HepG2 (cell line): Measurements from ENCODE around the gene MARCHF6. TPM values are rescaled to one million over a fixed set of nuclear protein-coding genes. Genes with fewer than 3 reads are reported as not detected.

ENCODE experiments used
- ATAC-seq: fragments of 200-7000 bp; cut with Tn5 transposase; 3 replicates; pipeline ENCODE4 v1.9.1; 2020; ENCODE audit warnings: mild to moderate bottlenecking, moderate library complexity
- BruUV-seq: library from RNA; stranded (reverse); fragments of 400-500 nt; replicated peaks from 2 replicates; lab custom pipeline; 2021; lab: Mats Ljungman, UMichigan
- CTCF ChIA-PET: fragments of 300-600 bp; formaldehyde crosslinking; extraction: SDS; loops from one replicate; lab custom pipeline; 2021; ENCODE audit warnings: low total read pairs, inconsistent platforms, low intra/inter-chr PET ratio; lab: Yijun Ruan, JAX
- POLR2A ChIA-PET: fragments of 350-600 bp; sonication (Branson Sonifier 250); formaldehyde crosslinking; loops from one replicate; lab custom pipeline; 2020; ENCODE audit warnings: antibody characterized with exemption, inconsistent platforms; lab: Yijun Ruan, JAX
- DNase-seq: peaks from one replicate; pipeline ENCODE4 v3.0.0-alpha.2; 2015; ENCODE audit warnings: low spot score
- FAIRE-seq: peaks from 3 replicates; lab custom pipeline; 2011; peaks lifted over from hg19 to GRCh38; lab: Jason Lieb, UNC
- H2AFZ ChIP-seq: one replicate; pipeline ENCODE4 v1.6.1; 2011; ENCODE audit warnings: low read length, inconsistent platforms
- H3K27ac ChIP-seq: fragments of 300-600 bp; 3 replicates; pipeline ENCODE4 v1.8.0; 2011; ENCODE audit warnings: mixed run types, mild to moderate bottlenecking, mixed read lengths, low read length, inconsistent platforms; ENCODE audit not compliant: insufficient read depth; ENCODE audit errors: extremely low read length
- H3K27me3 ChIP-seq, 2 experiments: fragments of 200-600 bp in 1 of 2; 2 replicates in 1 of 2; 3 replicates in 1 of 2; pipeline versions ENCODE4 v1.6.0 to v1.8.0; 2011; ENCODE audit warnings: low read length in 2 of 2, mild to moderate bottlenecking in 2 of 2, moderate library complexity in 2 of 2, inconsistent platforms in 1 of 2; ENCODE audit not compliant: insufficient read depth in 2 of 2, control insufficient read depth in 1 of 2
- H3K36me3 ChIP-seq, 2 experiments: fragments of 200-600 bp in 1 of 2; replicated peaks in 1 of 2; 2 replicates in 1 of 2; 3 replicates in 1 of 2; pipeline versions ENCODE4 v1.5.1 to v1.8.0; 2011; ENCODE audit warnings: low read length in 2 of 2, inconsistent platforms in 1 of 2; ENCODE audit not compliant: insufficient read depth in 2 of 2, control insufficient read depth in 1 of 2
- H3K4me1 ChIP-seq: 2 replicates; pipeline ENCODE4 v1.5.1; 2012; ENCODE audit warnings: low read length, inconsistent platforms; ENCODE audit not compliant: insufficient read depth
- H3K4me2 ChIP-seq: 2 replicates; pipeline ENCODE4 v1.6.0; 2011; ENCODE audit warnings: low read depth, low read length, inconsistent platforms
- H3K4me3 ChIP-seq, 3 experiments: fragments of 200-600 bp in 1 of 3; sonication (generic), shearing (Covaris generic) in 1 of 3; replicated peaks in 1 of 3; 2 replicates each; pipeline ENCODE4 v1.5.1; 2011 to 2016; ENCODE audit warnings: low read length in 3 of 3, inconsistent platforms in 2 of 3, low read depth in 2 of 3, mild to moderate bottlenecking in 2 of 3, control low read depth in 1 of 3, mixed read lengths in 1 of 3; ENCODE audit not compliant: insufficient read depth in 1 of 3
- H3K79me2 ChIP-seq: one replicate; pipeline ENCODE4 v1.6.1; 2011; ENCODE audit warnings: low read length, inconsistent platforms; ENCODE audit not compliant: insufficient read depth
- H3K9ac ChIP-seq: 2 replicates; pipeline ENCODE4 v1.6.0; 2011; ENCODE audit warnings: mild to moderate bottlenecking, low read depth, low read length, inconsistent platforms; ENCODE audit not compliant: insufficient read depth
- H3K9me3 ChIP-seq: 2 replicates; pipeline ENCODE4 v1.5.1; 2012; ENCODE audit warnings: mild to moderate bottlenecking, low read length
- H4K20me1 ChIP-seq: 2 replicates; pipeline ENCODE4 v1.6.0; 2011; ENCODE audit warnings: inconsistent platforms, mild to moderate bottlenecking, low read length, moderate library complexity; ENCODE audit not compliant: insufficient read depth
- ARID3A ChIP-seq: IDR thresholded peaks from 2 replicates; pipeline ENCODE4 v1.6.1; 2012; ENCODE audit warnings: low read depth, low read length, improper control_type of control experiment
- DMTF1 ChIP-seq: sonication (generic); formaldehyde crosslinking; IDR thresholded peaks from 2 replicates; pipeline ENCODE4 v1.4.0; 2020; ENCODE audit warnings: mild to moderate bottlenecking, missing genetic modification reagents
- FOSL2 ChIP-seq: sonication (generic); formaldehyde crosslinking; IDR thresholded peaks from 2 replicates; pipeline ENCODE4 v1.4.0; 2020; ENCODE audit warnings: missing genetic modification reagents
- HOXA5 ChIP-seq: sonication (generic); formaldehyde crosslinking; IDR thresholded peaks from 2 replicates; pipeline ENCODE4 v1.4.0; 2020; ENCODE audit warnings: missing genetic modification reagents
- MAFF ChIP-seq: IDR thresholded peaks from 2 replicates; pipeline ENCODE4 v1.6.1; 2011; ENCODE audit warnings: low read depth, low read length, improper control_type of control experiment
- MAFG ChIP-seq: sonication (generic); formaldehyde crosslinking; IDR thresholded peaks from 2 replicates; pipeline ENCODE4 v1.5.1; 2020; ENCODE audit warnings: mild to moderate bottlenecking, missing genetic modification reagents
- MAFK ChIP-seq, 2 experiments: IDR thresholded peaks in 1 of 2; conservative IDR thresholded peaks in 1 of 2; 2 replicates each; pipeline ENCODE4 v1.6.1; 2011; ENCODE audit warnings: improper control_type of control experiment in 2 of 2, low read length in 2 of 2
- NFE2L2 ChIP-seq: fragments of 150-350 bp; IDR thresholded peaks from 2 replicates; pipeline ENCODE4 v1.6.1; 2014; ENCODE audit warnings: low read length
- RFX5 ChIP-seq: IDR thresholded peaks from 2 replicates; pipeline ENCODE4 v1.6.1; 2011; ENCODE audit warnings: low read depth, low read length, improper control_type of control experiment
- ZNF264 ChIP-seq: sonication (generic); formaldehyde crosslinking; IDR thresholded peaks from 2 replicates; pipeline ENCODE4 v1.4.0; 2020; ENCODE audit warnings: missing genetic modification reagents
- ZNF280B ChIP-seq: sonication (generic); formaldehyde crosslinking; IDR thresholded peaks from 2 replicates; pipeline ENCODE4 v1.5.0; 2020; ENCODE audit warnings: missing genetic modification reagents, mild to moderate bottlenecking, borderline replicate concordance
- WGBS: methylation state at CpG from one replicate; pipeline ENCODE4 v1.1.6; 2017; ENCODE audit warnings: low lambda C conversion rate; 5-methylcytosine and 5-hydroxymethylcytosine counted together
- in situ Hi-C: cut with HindIII; loops from 2 replicates; pipeline ENCODE4 v1.10.0; 2017; ENCODE audit warnings: low pct_unique_long_range_greater_than_20kb; ENCODE audit not compliant: extremely low pct_ligation_motif_present
- intact Hi-C: fragments of 100-400 bp; cut with micrococcal nuclease; formaldehyde crosslinking; loops from one replicate; pipeline ENCODE4 v1.10.0; 2022; ENCODE audit not compliant: unreplicated experiment
- polyA plus RNA-seq, 8 experiments: library from polyadenylated mRNA; depleted of rRNA in 3 of 8; stranded (reverse) in 7 of 8; unstranded in 1 of 8; fragments of >200 nt; fragmentation: Illumina TruSeq in 4 of 8; extraction: Trizol in 4 of 8; gene quantifications; 2 replicates each; pipeline versions ENCODE4 v1.2.1 to v1.2.3, GENCODE V29; 2011 to 2016; ENCODE audit warnings: low read depth in 4 of 8, missing spikeins in 1 of 8, mixed read lengths in 1 of 8; ENCODE audit not compliant: insufficient read depth in 1 of 8
- total RNA-seq, 5 experiments: library from RNA; depleted of rRNA; stranded (reverse); fragments of >200 nt; fragmentation: Illumina TruSeq; extraction: Trizol; gene quantifications; 2 replicates each; pipeline ENCODE4 v1.2.3, GENCODE V29; 2016; ENCODE audit warnings: low read depth in 1 of 5

MARCHF6 gene
- total and polyA plus RNA-seq, 2 of the 13 experiments (the other 11 are each of a cell fraction or from before 2014, with no cell fraction given) = 48.6 to 107 TPM

GRCh38 chr5:10308844-10309243 lies 44.7 kb upstream of the MARCHF6 start:
- no peak for ATAC-seq

GRCh38 chr5:10310066-10310779 lies 43.3 kb upstream of the MARCHF6 start:
- peaks cover 40% of the 10 kb centered on the region for H3K4me1 ChIP-seq

More at GRCh38 chr5:10308844-10309243, 44.7 kb upstream of the MARCHF6 start:
- Histone ChIP-seq H3K79me2 (peaks cover 2% of the 10 kb centered on the region), H4K20me1 (no peaks in the 10 kb centered on the region), H3K36me3 (no peaks in the 10 kb centered on the region), H2AFZ (no peak overlapping the region), H3K27me3 (peaks cover 0 to 3% of the 10 kb centered on the region in 2 experiments; a peak in 1 of 5 replicates), H3K9ac (no peak overlapping the region), H3K4me1 (peaks cover 54% of the 10 kb centered on the region), H3K9me3 (no peaks in the 10 kb centered on the region), H3K4me2 (no peak overlapping the region), H3K4me3 (no peak overlapping the region), H3K27ac (no peak overlapping the region)
- ChIA-PET CTCF (no interaction called here), POLR2A (interaction anchor here (0.9 kb wide), 1 partner anchor 45 kb away, joined by 3 read pairs; the partner anchor contains the start of gene MARCHF6)
- in situ Hi-C loops (no loop called here), intact Hi-C loops (no loop called here)
- FAIRE-seq (no peak), DNase-seq (no peak)
- 61% methylated on average over 6 of the region's 6 CpGs for WGBS
- no TSS peak for BruUV-seq
- TF ChIP-seq HOXA5 (CRISPR knock-in tag) (no peak), ZNF264 (CRISPR knock-in tag) (peak; percentile 68; the same call in 1 of the 2 replicates)

More at GRCh38 chr5:10310066-10310779, 43.3 kb upstream of the MARCHF6 start:
- in situ Hi-C loops (no loop called here), intact Hi-C loops (no loop called here)
- Histone ChIP-seq H3K9me3 (no peaks in the 10 kb centered on the region), H3K79me2 (peaks cover 2% of the 10 kb centered on the region), H3K36me3 (no peaks in the 10 kb centered on the region), H2AFZ (no peak overlapping the region), H4K20me1 (no peaks in the 10 kb centered on the region), H3K9ac (no peak overlapping the region), H3K4me2 (peak overlapping the region; percentile 63), H3K27ac (no peak overlapping the region), H3K4me3 (no peak overlapping the region), H3K27me3 (peaks cover 0 to 3% of the 10 kb centered on the region in 2 experiments; a peak in 1 of 5 replicates)
- CTCF ChIA-PET = no interaction called here
- POLR2A ChIA-PET = interaction anchor here (1.6 kb wide), 1 partner anchor 43 kb away, joined by 7 read pairs; the partner anchor contains the start of gene MARCHF6
- BruUV-seq = no TSS peak
- peak; percentile 30 for FAIRE-seq
- WGBS = 15% methylated on average over 7 of the region's 8 CpGs
- peak; percentile 34; the same call in 1 of the 3 replicates for ATAC-seq
- peak; percentile 9 for DNase-seq
- TF ChIP-seq RFX5 = peak; percentile 77
- no peak for TF ChIP-seq DMTF1 (CRISPR knock-in tag)
- TF ChIP-seq MAFK (conservative IDR thresholded peaks at IDR 0.05 in 1 of 2, IDR thresholded peaks at IDR 0.05 in 1 of 2; ENCODE audit: low read length in 2 of 2) = peak; percentile 98 to 99
- TF ChIP-seq FOSL2 = 0 out of 2 replicates have a peak, but pooled peaks have one; percentile 35
- peak; percentile 71 for TF ChIP-seq MAFG (CRISPR knock-in tag)
- TF ChIP-seq NFE2L2 = 0 out of 2 replicates have a peak, but pooled peaks have one; percentile 36
- peak; percentile 99 for TF ChIP-seq MAFF
- TF ChIP-seq ZNF280B = no peak
- peak; percentile 28; the same call in 1 of the 2 replicates for TF ChIP-seq ARID3A
